Measurements from ENCODE around the gene RPAIN.

DNA sequence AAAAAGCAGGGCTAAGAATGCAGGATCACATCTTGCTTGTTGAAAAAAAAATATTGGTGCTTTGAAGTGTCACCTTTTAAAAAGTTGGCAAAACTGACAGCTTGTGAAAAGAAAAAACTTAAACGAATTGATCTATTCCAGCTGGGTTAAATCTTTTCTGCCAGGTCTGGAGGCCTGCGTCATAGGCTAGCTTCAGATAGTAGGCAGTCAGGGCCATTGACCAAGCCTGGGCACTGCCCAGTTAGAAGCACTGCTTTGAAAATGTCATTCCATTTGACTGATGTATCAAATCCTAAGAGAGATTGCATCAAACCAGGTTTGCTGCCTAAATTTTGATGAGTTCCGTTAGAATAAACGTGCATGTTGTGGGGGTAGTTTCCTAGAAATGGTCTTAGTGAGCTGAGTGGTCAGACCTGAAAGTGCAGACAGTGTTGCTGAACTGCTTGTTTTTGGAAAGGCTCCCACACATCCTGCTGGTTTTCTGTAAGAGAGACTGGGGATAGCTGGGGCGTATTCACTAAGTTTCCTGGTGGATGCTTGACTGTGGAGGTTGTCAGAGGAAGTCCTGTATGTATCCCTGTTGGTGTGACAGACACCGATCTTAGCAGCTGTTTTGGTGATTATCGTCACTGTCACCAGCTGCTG, 39.4 kb upstream of the RPAIN start:
- TF ChIP-seq, protein P1, sequence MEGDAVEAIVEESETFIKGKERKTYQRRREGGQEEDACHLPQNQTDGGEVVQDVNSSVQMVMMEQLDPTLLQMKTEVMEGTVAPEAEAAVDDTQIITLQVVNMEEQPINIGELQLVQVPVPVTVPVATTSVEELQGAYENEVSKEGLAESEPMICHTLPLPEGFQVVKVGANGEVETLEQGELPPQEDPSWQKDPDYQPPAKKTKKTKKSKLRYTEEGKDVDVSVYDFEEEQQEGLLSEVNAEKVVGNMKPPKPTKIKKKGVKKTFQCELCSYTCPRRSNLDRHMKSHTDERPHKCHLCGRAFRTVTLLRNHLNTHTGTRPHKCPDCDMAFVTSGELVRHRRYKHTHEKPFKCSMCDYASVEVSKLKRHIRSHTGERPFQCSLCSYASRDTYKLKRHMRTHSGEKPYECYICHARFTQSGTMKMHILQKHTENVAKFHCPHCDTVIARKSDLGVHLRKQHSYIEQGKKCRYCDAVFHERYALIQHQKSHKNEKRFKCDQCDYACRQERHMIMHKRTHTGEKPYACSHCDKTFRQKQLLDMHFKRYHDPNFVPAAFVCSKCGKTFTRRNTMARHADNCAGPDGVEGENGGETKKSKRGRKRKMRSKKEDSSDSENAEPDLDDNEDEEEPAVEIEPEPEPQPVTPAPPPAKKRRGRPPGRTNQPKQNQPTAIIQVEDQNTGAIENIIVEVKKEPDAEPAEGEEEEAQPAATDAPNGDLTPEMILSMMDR (IDR thresholded peaks at IDR 0.05; ENCODE audit: low read depth, low read length, poor library complexity, severe bottlenecking) = no peak
- TF ChIP-seq EZH2phosphoT487 (IDR thresholded peaks at IDR 0.05; ENCODE audit: borderline replicate concordance, low read length) = no peak
